Measurements from ENCODE around the gene TEX2. TPM values are rescaled to one million over a fixed set of nuclear protein-coding genes. Genes with fewer than 3 reads are reported as not detected.

TEX2 gene
- total and polyA plus RNA-seq, 2 experiments from 2014 or later, result 7.5 to 17.7 TPM

DNA sequence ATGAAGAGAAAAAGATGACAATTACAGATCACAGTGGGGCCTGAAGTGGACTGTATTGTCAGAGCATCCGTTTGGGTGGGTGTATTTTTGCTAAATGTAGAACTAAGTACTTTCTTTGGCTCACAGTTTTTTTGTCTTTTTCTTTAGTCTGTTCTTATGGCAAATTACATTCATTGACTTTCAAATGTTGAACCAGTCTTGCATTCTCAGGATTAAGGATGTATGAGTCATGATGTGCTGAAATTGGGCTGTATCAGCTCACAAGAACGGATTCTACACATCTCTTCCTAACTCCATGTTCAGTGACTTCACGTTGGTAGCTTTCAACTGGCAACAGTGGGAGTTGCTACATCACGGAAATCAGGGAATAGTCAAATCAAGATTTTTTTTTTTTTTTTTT, 66.5 kb downstream of the TEX2 start:
- H3K4me3 ChIP-seq, result no peak overlapping the region
- ATAC-seq (no peak), DNase-seq (ENCODE audit: low spot score) (no peak)
- H3K4me3 Mint-ChIP-seq, result no peak overlapping the region
- no peaks in the 10 kb centered on the region for H3K36me3 Mint-ChIP-seq (ENCODE audit: low read depth)
- no peaks in the 10 kb centered on the region for H3K79me2 ChIP-seq (replicated peaks; ENCODE audit: insufficient read depth)
- H3F3A ChIP-seq (replicated peaks; ENCODE audit: low read depth), result no peaks in the 10 kb centered on the region
- no peak overlapping the region for H3K27ac ChIP-seq (ENCODE audit: low read depth)
- peaks cover 24% of the 10 kb centered on the region for H3K4me1 Mint-ChIP-seq
- H3K27ac Mint-ChIP-seq, result no peak overlapping the region
- no peak overlapping the region for H3K4me2 ChIP-seq
- H3K27me3 ChIP-seq (ENCODE audit: insufficient read depth), result no peaks in the 10 kb centered on the region
- H3K36me3 ChIP-seq (ENCODE audit: insufficient read depth), result no peaks in the 10 kb centered on the region
- no peak overlapping the region for H2AFZ ChIP-seq
- H3K27me3 Mint-ChIP-seq (ENCODE audit: insufficient read depth, low read depth, poor library complexity), result no peaks in the 10 kb centered on the region
- peaks cover 18% of the 10 kb centered on the region for H3K4me1 ChIP-seq (ENCODE audit: insufficient read depth)
- H3K9me3 Mint-ChIP-seq, result no peaks in the 10 kb centered on the region
- no peaks in the 10 kb centered on the region for H4K20me1 ChIP-seq (replicated peaks; ENCODE audit: insufficient read depth)
- H3K9me2 ChIP-seq (ENCODE audit: insufficient read depth), result no peaks in the 10 kb centered on the region
- TF ChIP-seq JUNB (IDR thresholded peaks at IDR 0.05; ENCODE audit: unreplicated experiment) (no peak), EZH2 (IDR thresholded peaks at IDR 0.05; ENCODE audit: low read depth, unreplicated experiment) (no peak)
- TF ChIP-seq, protein P1, sequence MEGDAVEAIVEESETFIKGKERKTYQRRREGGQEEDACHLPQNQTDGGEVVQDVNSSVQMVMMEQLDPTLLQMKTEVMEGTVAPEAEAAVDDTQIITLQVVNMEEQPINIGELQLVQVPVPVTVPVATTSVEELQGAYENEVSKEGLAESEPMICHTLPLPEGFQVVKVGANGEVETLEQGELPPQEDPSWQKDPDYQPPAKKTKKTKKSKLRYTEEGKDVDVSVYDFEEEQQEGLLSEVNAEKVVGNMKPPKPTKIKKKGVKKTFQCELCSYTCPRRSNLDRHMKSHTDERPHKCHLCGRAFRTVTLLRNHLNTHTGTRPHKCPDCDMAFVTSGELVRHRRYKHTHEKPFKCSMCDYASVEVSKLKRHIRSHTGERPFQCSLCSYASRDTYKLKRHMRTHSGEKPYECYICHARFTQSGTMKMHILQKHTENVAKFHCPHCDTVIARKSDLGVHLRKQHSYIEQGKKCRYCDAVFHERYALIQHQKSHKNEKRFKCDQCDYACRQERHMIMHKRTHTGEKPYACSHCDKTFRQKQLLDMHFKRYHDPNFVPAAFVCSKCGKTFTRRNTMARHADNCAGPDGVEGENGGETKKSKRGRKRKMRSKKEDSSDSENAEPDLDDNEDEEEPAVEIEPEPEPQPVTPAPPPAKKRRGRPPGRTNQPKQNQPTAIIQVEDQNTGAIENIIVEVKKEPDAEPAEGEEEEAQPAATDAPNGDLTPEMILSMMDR (conservative IDR thresholded peaks at IDR 0.05; ENCODE audit: low read depth in 2 of 2), result no peak
- TF ChIP-seq, protein P2, sequence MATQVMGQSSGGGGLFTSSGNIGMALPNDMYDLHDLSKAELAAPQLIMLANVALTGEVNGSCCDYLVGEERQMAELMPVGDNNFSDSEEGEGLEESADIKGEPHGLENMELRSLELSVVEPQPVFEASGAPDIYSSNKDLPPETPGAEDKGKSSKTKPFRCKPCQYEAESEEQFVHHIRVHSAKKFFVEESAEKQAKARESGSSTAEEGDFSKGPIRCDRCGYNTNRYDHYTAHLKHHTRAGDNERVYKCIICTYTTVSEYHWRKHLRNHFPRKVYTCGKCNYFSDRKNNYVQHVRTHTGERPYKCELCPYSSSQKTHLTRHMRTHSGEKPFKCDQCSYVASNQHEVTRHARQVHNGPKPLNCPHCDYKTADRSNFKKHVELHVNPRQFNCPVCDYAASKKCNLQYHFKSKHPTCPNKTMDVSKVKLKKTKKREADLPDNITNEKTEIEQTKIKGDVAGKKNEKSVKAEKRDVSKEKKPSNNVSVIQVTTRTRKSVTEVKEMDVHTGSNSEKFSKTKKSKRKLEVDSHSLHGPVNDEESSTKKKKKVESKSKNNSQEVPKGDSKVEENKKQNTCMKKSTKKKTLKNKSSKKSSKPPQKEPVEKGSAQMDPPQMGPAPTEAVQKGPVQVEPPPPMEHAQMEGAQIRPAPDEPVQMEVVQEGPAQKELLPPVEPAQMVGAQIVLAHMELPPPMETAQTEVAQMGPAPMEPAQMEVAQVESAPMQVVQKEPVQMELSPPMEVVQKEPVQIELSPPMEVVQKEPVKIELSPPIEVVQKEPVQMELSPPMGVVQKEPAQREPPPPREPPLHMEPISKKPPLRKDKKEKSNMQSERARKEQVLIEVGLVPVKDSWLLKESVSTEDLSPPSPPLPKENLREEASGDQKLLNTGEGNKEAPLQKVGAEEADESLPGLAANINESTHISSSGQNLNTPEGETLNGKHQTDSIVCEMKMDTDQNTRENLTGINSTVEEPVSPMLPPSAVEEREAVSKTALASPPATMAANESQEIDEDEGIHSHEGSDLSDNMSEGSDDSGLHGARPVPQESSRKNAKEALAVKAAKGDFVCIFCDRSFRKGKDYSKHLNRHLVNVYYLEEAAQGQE (IDR thresholded peaks at IDR 0.05; ENCODE audit: unreplicated experiment), result no peak
- TF ChIP-seq, protein P3, sequence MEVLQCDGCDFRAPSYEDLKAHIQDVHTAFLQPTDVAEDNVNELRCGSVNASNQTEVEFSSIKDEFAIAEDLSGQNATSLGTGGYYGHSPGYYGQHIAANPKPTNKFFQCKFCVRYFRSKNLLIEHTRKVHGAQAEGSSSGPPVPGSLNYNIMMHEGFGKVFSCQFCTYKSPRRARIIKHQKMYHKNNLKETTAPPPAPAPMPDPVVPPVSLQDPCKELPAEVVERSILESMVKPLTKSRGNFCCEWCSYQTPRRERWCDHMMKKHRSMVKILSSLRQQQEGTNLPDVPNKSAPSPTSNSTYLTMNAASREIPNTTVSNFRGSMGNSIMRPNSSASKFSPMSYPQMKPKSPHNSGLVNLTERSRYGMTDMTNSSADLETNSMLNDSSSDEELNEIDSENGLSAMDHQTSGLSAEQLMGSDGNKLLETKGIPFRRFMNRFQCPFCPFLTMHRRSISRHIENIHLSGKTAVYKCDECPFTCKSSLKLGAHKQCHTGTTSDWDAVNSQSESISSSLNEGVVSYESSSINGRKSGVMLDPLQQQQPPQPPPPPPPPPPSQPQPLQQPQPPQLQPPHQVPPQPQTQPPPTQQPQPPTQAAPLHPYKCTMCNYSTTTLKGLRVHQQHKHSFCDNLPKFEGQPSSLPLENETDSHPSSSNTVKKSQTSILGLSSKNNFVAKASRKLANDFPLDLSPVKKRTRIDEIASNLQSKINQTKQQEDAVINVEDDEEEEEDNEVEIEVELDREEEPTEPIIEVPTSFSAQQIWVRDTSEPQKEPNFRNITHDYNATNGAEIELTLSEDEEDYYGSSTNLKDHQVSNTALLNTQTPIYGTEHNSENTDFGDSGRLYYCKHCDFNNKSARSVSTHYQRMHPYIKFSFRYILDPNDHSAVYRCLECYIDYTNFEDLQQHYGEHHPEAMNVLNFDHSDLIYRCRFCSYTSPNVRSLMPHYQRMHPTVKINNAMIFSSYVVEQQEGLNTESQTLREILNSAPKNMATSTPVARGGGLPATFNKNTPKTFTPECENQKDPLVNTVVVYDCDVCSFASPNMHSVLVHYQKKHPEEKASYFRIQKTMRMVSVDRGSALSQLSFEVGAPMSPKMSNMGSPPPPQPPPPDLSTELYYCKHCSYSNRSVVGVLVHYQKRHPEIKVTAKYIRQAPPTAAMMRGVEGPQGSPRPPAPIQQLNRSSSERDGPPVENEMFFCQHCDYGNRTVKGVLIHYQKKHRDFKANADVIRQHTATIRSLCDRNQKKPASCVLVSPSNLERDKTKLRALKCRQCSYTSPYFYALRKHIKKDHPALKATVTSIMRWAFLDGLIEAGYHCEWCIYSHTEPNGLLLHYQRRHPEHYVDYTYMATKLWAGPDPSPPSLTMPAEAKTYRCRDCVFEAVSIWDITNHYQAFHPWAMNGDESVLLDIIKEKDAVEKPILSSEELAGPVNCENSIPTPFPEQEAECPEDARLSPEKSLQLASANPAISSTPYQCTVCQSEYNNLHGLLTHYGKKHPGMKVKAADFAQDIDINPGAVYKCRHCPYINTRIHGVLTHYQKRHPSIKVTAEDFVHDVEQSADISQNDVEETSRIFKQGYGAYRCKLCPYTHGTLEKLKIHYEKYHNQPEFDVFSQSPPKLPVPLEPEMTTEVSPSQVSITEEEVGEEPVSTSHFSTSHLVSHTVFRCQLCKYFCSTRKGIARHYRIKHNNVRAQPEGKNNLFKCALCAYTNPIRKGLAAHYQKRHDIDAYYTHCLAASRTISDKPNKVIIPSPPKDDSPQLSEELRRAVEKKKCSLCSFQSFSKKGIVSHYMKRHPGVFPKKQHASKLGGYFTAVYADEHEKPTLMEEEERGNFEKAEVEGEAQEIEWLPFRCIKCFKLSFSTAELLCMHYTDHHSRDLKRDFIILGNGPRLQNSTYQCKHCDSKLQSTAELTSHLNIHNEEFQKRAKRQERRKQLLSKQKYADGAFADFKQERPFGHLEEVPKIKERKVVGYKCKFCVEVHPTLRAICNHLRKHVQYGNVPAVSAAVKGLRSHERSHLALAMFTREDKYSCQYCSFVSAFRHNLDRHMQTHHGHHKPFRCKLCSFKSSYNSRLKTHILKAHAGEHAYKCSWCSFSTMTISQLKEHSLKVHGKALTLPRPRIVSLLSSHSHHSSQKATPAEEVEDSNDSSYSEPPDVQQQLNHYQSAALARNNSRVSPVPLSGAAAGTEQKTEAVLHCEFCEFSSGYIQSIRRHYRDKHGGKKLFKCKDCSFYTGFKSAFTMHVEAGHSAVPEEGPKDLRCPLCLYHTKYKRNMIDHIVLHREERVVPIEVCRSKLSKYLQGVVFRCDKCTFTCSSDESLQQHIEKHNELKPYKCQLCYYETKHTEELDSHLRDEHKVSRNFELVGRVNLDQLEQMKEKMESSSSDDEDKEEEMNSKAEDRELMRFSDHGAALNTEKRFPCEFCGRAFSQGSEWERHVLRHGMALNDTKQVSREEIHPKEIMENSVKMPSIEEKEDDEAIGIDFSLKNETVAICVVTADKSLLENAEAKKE (CRISPR knock-in tag; IDR thresholded peaks at IDR 0.05), result no peak
